ENCODE data around the gene LRRC8B.
"Not testable (repeated sequence)": the region's sequence is repeated elsewhere in the genome, so short reads cannot be mapped to it uniquely, and the experiment has no call there.

The LRRC8B gene

DNA sequence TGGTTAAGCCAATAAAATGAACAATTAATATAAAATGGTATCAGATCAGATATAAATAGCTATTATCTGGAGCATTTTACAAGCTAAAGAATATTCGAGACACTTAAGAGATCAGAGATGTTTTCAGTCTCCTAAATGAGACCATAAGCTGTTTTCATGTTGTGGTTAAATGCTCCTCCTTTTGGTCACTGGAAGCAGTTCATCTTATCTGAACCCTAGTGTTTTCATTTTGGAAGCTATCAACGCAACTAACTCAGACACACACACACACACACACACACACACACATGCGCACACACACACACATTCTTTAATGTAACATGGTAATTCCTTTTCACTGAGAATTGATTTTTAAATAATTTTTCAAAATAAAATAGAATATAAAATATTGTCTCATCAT is 98.3 kb downstream of the LRRC8B start:
- no peak overlapping the region for H3K4me3 ChIP-seq (ENCODE audit: low read depth, low read length)
- TF ChIP-seq, protein P1, sequence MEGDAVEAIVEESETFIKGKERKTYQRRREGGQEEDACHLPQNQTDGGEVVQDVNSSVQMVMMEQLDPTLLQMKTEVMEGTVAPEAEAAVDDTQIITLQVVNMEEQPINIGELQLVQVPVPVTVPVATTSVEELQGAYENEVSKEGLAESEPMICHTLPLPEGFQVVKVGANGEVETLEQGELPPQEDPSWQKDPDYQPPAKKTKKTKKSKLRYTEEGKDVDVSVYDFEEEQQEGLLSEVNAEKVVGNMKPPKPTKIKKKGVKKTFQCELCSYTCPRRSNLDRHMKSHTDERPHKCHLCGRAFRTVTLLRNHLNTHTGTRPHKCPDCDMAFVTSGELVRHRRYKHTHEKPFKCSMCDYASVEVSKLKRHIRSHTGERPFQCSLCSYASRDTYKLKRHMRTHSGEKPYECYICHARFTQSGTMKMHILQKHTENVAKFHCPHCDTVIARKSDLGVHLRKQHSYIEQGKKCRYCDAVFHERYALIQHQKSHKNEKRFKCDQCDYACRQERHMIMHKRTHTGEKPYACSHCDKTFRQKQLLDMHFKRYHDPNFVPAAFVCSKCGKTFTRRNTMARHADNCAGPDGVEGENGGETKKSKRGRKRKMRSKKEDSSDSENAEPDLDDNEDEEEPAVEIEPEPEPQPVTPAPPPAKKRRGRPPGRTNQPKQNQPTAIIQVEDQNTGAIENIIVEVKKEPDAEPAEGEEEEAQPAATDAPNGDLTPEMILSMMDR (conservative IDR thresholded peaks at IDR 0.05; ENCODE audit: low read depth, low read length): peak; percentile 53
- DNase-seq (ENCODE audit: low read depth): peak; percentile 79

GRCh38 chr1:89624314-89624713 is 99.7 kb downstream of the LRRC8B start:
- H3K4me3 ChIP-seq (ENCODE audit: low read depth, low read length): no peak overlapping the region
- no peak for DNase-seq (ENCODE audit: low read depth)
- TF ChIP-seq, protein P1 (conservative IDR thresholded peaks at IDR 0.05; ENCODE audit: low read depth, low read length): no peak

DNA sequence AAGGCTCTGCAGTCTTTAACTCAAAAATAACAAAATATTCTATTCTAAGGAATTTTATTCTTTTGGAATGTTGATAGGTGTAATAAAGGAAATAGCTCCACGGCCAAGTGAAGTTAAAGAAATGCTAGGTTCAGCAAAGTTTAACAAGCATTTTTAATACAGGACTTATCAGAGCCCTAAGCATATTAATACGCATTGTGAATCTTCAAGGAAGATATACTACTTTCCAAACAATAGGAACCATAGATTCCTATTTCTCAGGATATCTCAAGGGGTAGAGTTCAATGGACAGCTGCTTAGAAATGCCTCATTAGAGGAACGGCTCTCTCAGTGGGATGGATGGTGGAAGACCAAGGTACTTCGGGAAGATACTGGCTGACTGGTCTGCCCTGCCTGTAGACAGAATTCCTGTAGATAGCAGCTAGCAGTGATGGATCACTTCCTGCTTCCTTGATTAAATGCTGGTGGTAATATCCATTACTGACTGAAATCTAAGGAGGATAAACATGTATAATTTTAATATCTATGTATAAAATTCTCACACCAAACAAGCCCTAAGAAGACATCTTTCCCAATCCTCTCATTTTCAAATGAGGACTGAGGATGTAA is 100.2 kb downstream of the LRRC8B start:
- TF ChIP-seq, protein P1 (conservative IDR thresholded peaks at IDR 0.05; ENCODE audit: low read depth, low read length): no peak
- H3K4me3 ChIP-seq (ENCODE audit: low read depth, low read length): no peak overlapping the region
- DNase-seq (ENCODE audit: low read depth): no peak

- TF ChIP-seq, protein P1 (conservative IDR thresholded peaks at IDR 0.05; ENCODE audit: low read depth, low read length): no peak
- DNase-seq (ENCODE audit: low read depth): no peak
- no peak overlapping the region for H3K4me3 ChIP-seq (ENCODE audit: low read depth, low read length)
Observed at GRCh38 chr1:89627596-89627962, 103.0 kb downstream of the LRRC8B start.

DNA sequence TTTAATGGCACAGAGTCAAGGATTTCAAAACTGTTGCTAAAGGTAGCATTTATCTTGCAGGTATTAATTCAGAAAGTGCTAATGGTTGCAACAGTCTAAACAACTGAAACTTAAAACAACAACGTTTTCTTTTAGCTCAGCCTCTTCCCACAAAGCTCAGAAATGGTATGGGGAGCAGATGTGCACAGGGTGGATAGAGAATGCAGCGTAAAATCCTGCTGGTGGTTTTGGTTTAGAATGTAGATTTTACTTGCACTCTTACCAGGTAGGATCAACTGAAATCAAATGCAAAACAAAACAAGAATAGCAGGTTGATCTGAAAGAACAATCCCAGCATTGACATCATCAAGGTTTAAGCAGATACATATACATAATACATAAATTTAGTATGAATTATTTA is 104.5 kb downstream of the LRRC8B start:
- DNase-seq (ENCODE audit: low read depth): no peak
- TF ChIP-seq, protein P1 (conservative IDR thresholded peaks at IDR 0.05; ENCODE audit: low read depth, low read length): no peak
- no peak overlapping the region for H3K4me3 ChIP-seq (ENCODE audit: low read depth, low read length)

DNA sequence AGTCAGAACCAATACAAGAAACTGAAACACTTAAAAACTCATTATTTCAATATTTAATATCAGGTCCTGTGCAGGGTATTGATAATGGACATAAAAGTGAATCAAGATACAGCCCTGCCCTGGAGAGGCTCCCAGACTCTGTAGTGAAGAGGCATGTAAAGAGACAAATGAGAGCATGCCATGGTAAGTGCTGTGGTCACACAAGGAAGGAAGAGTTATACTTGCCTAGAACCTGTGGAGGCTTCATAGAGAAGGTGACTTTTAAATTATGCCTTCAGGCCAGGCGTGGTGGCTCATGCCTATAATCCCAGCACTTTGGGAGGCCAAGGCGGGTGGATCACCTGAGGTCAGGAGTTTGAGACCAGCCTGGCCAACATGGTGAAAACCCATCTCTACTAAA is 105.0 kb downstream of the LRRC8B start:
- not testable (repeated sequence) for H3K4me3 ChIP-seq (ENCODE audit: low read depth, low read length); DNase-seq (ENCODE audit: low read depth)

DNA sequence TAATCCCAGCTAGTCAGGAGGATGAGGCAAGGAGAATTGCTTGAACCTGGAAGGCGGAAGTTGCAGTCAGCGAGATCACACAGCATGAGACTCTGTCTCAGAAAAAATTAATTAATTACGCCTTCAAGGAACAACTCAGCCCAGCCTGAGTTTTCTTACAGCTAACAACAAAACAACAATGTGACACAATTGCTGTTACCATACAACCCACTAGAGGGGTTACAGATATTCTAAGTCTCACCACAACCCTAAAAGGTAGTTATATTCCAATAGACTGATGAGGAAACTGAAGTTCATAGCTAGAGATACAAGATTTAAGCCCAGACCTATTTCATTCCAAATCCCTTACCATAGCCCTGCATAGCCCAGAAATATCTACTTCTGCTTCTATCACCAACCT is 105.4 kb downstream of the LRRC8B start:
- no peak overlapping the region for H3K4me3 ChIP-seq (ENCODE audit: low read depth, low read length)
- DNase-seq (ENCODE audit: low read depth): peak; percentile 6

More for the DNA sequence above, 105.4 kb downstream of the LRRC8B start:
- TF ChIP-seq, protein P1 (conservative IDR thresholded peaks at IDR 0.05; ENCODE audit: low read depth, low read length): no peak
